Measurements from ENCODE around the gene KCTD16. TPM values are rescaled to one million over a fixed set of nuclear protein-coding genes. Genes with fewer than 3 reads are reported as not detected.

KCTD16 gene
- polyA plus RNA-seq, 2 of the 4 experiments (the other 2 are of a cell fraction) = 0.10 to 0.32 TPM

DNA sequence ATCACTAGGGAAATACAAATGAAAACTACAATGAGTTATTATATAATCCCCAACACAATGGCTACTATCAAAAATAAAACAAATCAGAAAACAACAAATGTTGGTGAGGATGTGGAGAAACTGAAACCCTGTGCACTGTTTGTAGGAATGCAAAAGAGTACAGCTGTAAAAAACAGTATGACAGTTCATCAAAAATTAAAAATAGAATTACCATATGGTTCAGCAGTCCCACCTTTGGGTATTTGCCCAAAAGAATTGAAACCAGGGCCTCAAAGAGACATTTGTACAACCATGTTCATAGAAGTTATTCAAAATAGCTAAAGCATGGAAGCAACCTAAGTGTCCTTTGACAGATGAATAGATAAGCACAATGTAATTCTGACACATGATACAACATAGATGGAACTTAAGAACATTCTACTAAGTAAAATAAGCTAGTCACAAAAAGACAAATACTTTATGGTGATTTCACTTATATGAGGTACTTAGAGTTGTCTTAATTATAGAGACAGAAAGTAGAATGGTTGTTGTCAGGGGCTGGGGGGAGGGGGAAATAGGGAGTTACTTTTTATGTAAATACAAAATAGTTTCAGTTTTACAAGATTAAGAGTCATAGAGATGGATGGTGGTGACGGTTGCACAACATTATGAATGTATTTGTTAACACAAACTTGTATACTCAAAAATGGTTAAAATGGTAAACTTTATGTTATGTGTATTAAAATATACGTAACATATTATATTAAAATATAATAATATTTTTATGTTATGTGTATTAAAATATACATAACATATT lies 102.8 kb downstream of the KCTD16 start:
- POLR2A ChIA-PET = no interaction called here
- H3K4me1 ChIP-seq = no peaks in the 10 kb centered on the region
- no peak for DNase-seq (ENCODE audit: low read depth in 1 of 2, low spot score in 1 of 2)
- H3K4me2 ChIP-seq = no peak overlapping the region
- H3K9me3 ChIP-seq = peaks cover 5% of the 10 kb centered on the region; the same call in 1 of the 3 replicates
- ATAC-seq = no peak
- TF ChIP-seq, protein P1, sequence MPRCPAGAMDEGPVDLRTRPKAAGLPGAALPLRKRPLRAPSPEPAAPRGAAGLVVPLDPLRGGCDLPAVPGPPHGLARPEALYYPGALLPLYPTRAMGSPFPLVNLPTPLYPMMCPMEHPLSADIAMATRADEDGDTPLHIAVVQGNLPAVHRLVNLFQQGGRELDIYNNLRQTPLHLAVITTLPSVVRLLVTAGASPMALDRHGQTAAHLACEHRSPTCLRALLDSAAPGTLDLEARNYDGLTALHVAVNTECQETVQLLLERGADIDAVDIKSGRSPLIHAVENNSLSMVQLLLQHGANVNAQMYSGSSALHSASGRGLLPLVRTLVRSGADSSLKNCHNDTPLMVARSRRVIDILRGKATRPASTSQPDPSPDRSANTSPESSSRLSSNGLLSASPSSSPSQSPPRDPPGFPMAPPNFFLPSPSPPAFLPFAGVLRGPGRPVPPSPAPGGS (IDR thresholded peaks at IDR 0.05) = no peak
- TF ChIP-seq NPAS2 (CRISPR knock-in tag; IDR thresholded peaks at IDR 0.05; ENCODE audit: borderline replicate concordance) (no peak), NR3C1 (IDR thresholded peaks at IDR 0.05) (no peak), SREBF2 (IDR thresholded peaks at IDR 0.05) (no peak), HOXB13 (CRISPR knock-in tag; IDR thresholded peaks at IDR 0.05; ENCODE audit: low read depth) (no peak), CBX8 (IDR thresholded peaks at IDR 0.05) (no peak)
- 42% methylated on average over 2 of the region's 2 CpGs for WGBS (ENCODE audit: missing lambda C conversion rate)
- no peak overlapping the region for H3K27ac ChIP-seq
- no peak for FAIRE-seq
- CTCF ChIA-PET = no interaction called here
- H3K4me3 ChIP-seq = no peak overlapping the region

- no peak for FAIRE-seq
- 51% methylated on average over 5 of the region's 5 CpGs for WGBS (ENCODE audit: missing lambda C conversion rate)
- Histone ChIP-seq H3K27ac (no peak overlapping the region), H3K9me3 (peaks cover 5% of the 10 kb centered on the region; the same call in 1 of the 3 replicates), H3K4me2 (no peak overlapping the region), H3K4me3 (no peak overlapping the region), H3K4me1 (no peaks in the 10 kb centered on the region)
- TF ChIP-seq PBX3 (IDR thresholded peaks at IDR 0.05) = no peak
- no peak for TF ChIP-seq ZC3H11A (IDR thresholded peaks at IDR 0.05)
- no peak for TF ChIP-seq FOSL2 (IDR thresholded peaks at IDR 0.05)
- no peak for TF ChIP-seq FOSL2 (CRISPR knock-in tag; IDR thresholded peaks at IDR 0.05)
- no peak for TF ChIP-seq NPAS2 (CRISPR knock-in tag; IDR thresholded peaks at IDR 0.05; ENCODE audit: borderline replicate concordance)
- TF ChIP-seq, protein P2, sequence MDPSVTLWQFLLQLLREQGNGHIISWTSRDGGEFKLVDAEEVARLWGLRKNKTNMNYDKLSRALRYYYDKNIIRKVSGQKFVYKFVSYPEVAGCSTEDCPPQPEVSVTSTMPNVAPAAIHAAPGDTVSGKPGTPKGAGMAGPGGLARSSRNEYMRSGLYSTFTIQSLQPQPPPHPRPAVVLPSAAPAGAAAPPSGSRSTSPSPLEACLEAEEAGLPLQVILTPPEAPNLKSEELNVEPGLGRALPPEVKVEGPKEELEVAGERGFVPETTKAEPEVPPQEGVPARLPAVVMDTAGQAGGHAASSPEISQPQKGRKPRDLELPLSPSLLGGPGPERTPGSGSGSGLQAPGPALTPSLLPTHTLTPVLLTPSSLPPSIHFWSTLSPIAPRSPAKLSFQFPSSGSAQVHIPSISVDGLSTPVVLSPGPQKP (IDR thresholded peaks at IDR 0.05; ENCODE audit: low read depth, low read length) = no peak
- TF ChIP-seq SMC3 (IDR thresholded peaks at IDR 0.05) = no peak
- ChIA-PET CTCF (no interaction called here), POLR2A (no interaction called here)
- ATAC-seq = no peak
- DNase-seq (ENCODE audit: low read depth in 1 of 2, low spot score in 1 of 2) = no peak
These were observed 104.7 kb downstream of the KCTD16 start for GRCh38 chr5:144275329-144275728.

- WGBS (ENCODE audit: missing lambda C conversion rate) = 63% methylated on average over 5 of the region's 5 CpGs
- Histone ChIP-seq H3K9me3 (peaks cover 5% of the 10 kb centered on the region; the same call in 1 of the 3 replicates), H3K27ac (no peak overlapping the region), H3K4me3 (no peak overlapping the region), H3K4me1 (no peaks in the 10 kb centered on the region), H3K4me2 (no peak overlapping the region)
- ATAC-seq = no peak
- POLR2A ChIA-PET = no interaction called here
- no peak for DNase-seq (ENCODE audit: low read depth in 1 of 2, low spot score in 1 of 2)
- TF ChIP-seq JUNB (IDR thresholded peaks at IDR 0.05) (no peak), EP300 (IDR thresholded peaks at IDR 0.05) (no peak)
- no peak for FAIRE-seq
- CTCF ChIA-PET = interaction anchor here (0.9 kb wide), 1 partner anchor 29 kb away, joined by 3 read pairs; no protein-coding TSS in a partner anchor
These were observed 105.6 kb downstream of the KCTD16 start for GRCh38 chr5:144276034-144276822.

GRCh38 chr5:144281784-144282183 lies 111.1 kb downstream of the KCTD16 start:
- Histone ChIP-seq H3K9me3 (no peaks in the 10 kb centered on the region), H3K4me1 (no peaks in the 10 kb centered on the region), H3K4me3 (no peak overlapping the region), H3K27ac (no peak overlapping the region), H3K4me2 (no peak overlapping the region)
- ATAC-seq (no peak), FAIRE-seq (no peak), DNase-seq (ENCODE audit: low read depth in 1 of 2, low spot score in 1 of 2) (no peak)
- WGBS (ENCODE audit: missing lambda C conversion rate) = 43% methylated on average over 1 of the region's 1 CpG
- ChIA-PET CTCF (no interaction called here), POLR2A (no interaction called here)
- TF ChIP-seq CHD4 (IDR thresholded peaks at IDR 0.05; ENCODE audit: borderline replicate concordance) (no peak), JUNB (IDR thresholded peaks at IDR 0.05) (no peak), FOSL2 (IDR thresholded peaks at IDR 0.05) (no peak), FOSL2 (CRISPR knock-in tag; IDR thresholded peaks at IDR 0.05) (no peak), HOXA7 (CRISPR knock-in tag; IDR thresholded peaks at IDR 0.05) (no peak)
- TF ChIP-seq, protein P3, sequence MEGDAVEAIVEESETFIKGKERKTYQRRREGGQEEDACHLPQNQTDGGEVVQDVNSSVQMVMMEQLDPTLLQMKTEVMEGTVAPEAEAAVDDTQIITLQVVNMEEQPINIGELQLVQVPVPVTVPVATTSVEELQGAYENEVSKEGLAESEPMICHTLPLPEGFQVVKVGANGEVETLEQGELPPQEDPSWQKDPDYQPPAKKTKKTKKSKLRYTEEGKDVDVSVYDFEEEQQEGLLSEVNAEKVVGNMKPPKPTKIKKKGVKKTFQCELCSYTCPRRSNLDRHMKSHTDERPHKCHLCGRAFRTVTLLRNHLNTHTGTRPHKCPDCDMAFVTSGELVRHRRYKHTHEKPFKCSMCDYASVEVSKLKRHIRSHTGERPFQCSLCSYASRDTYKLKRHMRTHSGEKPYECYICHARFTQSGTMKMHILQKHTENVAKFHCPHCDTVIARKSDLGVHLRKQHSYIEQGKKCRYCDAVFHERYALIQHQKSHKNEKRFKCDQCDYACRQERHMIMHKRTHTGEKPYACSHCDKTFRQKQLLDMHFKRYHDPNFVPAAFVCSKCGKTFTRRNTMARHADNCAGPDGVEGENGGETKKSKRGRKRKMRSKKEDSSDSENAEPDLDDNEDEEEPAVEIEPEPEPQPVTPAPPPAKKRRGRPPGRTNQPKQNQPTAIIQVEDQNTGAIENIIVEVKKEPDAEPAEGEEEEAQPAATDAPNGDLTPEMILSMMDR (IDR thresholded peaks at IDR 0.05) = no peak
